ENCODE measurements around the gene GIPC3.
"Not testable (repeated sequence)": the region's sequence is repeated elsewhere in the genome, so short reads cannot be mapped to it uniquely, and the experiment has no call there.

DNA sequence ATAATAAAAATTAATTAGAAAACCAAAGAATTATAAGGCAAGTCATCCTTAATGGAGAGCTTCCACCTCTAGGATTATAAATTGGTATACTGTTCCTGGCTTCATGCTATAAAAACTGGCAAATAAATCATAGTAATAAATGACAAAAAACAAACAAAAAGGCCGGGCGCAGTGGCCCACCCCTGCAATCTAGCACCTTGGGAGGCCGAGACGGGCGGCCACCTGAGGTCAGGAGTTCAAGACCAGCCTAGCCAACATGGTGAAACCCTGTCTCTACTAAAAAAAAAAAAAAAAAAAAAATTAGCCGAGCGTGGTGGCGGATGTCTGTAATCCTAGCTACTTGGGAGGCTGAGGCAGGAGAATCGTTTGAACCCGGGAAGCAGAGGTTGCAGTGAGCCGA is 15.2 kb upstream of the GIPC3 start:
- TF ChIP-seq CTCF (conservative IDR thresholded peaks at IDR 0.05 in 1 of 2, IDR thresholded peaks at IDR 0.05 in 1 of 2; ENCODE audit: extremely low read depth in 1 of 2, insufficient read depth in 1 of 2, low read depth in 1 of 2, low read length in 2 of 2); EZH2 (IDR thresholded peaks at IDR 0.05; ENCODE audit: borderline replicate concordance, low read length): not testable (repeated sequence)

Data from mammary epithelial cell (primary cell).